Measurements from ENCODE around the gene OSBPL10.

Gene OSBPL10

DNA sequence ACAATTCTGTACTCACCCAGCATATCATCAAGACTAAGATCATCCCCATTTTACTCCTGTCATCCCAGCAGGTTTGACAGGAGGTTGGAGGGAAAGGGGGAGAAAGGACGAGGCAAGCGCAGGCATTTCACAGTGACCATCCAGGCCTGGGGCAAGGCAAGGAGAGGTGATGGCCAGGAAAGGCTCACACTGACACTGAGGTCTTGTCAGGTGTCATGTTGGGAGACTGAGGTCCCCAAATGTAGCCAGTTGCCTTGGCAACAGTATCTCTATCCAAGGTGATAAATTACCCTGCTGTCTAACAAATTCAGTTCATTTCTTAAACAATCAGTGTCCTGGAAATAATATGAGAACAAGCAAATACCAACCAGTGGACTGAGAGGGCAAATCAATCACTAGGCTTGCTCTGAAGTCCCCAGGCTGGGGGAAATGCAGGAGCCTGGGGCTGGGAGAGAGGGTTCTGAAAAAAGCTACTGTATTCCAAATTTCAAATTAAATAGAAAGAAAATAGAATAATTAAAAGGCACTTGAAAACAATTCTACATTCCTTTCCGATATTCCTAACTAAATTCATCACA is 172.8 kb downstream of the OSBPL10 start:
- DNase-seq, result no peak
- H3K4me1 ChIP-seq, result peaks cover 0 to 6% (median under 1%) of the 10 kb centered on the region in 4 donors
- no peak overlapping the region for H3K4me3 ChIP-seq
- no peak overlapping the region for H3K27ac ChIP-seq
- TF ChIP-seq, protein P1, sequence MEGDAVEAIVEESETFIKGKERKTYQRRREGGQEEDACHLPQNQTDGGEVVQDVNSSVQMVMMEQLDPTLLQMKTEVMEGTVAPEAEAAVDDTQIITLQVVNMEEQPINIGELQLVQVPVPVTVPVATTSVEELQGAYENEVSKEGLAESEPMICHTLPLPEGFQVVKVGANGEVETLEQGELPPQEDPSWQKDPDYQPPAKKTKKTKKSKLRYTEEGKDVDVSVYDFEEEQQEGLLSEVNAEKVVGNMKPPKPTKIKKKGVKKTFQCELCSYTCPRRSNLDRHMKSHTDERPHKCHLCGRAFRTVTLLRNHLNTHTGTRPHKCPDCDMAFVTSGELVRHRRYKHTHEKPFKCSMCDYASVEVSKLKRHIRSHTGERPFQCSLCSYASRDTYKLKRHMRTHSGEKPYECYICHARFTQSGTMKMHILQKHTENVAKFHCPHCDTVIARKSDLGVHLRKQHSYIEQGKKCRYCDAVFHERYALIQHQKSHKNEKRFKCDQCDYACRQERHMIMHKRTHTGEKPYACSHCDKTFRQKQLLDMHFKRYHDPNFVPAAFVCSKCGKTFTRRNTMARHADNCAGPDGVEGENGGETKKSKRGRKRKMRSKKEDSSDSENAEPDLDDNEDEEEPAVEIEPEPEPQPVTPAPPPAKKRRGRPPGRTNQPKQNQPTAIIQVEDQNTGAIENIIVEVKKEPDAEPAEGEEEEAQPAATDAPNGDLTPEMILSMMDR (IDR thresholded peaks at IDR 0.05), result no peak
- H3K27me3 ChIP-seq, result no peaks in the 10 kb centered on the region
- H3K9me3 ChIP-seq, result no peaks in the 10 kb centered on the region
- no peaks in the 10 kb centered on the region for H3K36me3 ChIP-seq
- intact Hi-C loops (cut with DNase I; ENCODE audit: low total_unique reads), result no loop called here

- Histone ChIP-seq H3K4me1 (no peaks in the 10 kb centered on the region), H3K27me3 (no peaks in the 10 kb centered on the region), H3K36me3 (no peaks in the 10 kb centered on the region), H3K27ac (no peak overlapping the region), H3K9me3 (no peaks in the 10 kb centered on the region), H3K4me3 (no peak overlapping the region)
- DNase-seq, result no peak
- TF ChIP-seq, protein P1 (IDR thresholded peaks at IDR 0.05), result no peak
- intact Hi-C loops (cut with DNase I; ENCODE audit: low total_unique reads), result no loop called here
These were observed 176.6 kb downstream of the OSBPL10 start for GRCh38 chr3:31804251-31805051.

- no peaks in the 10 kb centered on the region for H3K4me1 ChIP-seq
- H3K27ac ChIP-seq, result no peak overlapping the region
- DNase-seq, result no peak
- no peaks in the 10 kb centered on the region for H3K27me3 ChIP-seq
- no peaks in the 10 kb centered on the region for H3K36me3 ChIP-seq
- TF ChIP-seq, protein P1 (IDR thresholded peaks at IDR 0.05), result no peak
- H3K4me3 ChIP-seq, result no peak overlapping the region
- intact Hi-C loops (cut with DNase I; ENCODE audit: low total_unique reads), result no loop called here
- no peaks in the 10 kb centered on the region for H3K9me3 ChIP-seq
These were observed 177.9 kb downstream of the OSBPL10 start for GRCh38 chr3:31802981-31803740.

GRCh38 chr3:31800436-31800835 is 180.6 kb downstream of the OSBPL10 start:
- TF ChIP-seq, protein P1 (IDR thresholded peaks at IDR 0.05), result no peak
- DNase-seq, result no peak
- Histone ChIP-seq H3K27ac (no peak overlapping the region), H3K36me3 (no peaks in the 10 kb centered on the region), H3K27me3 (no peaks in the 10 kb centered on the region), H3K4me3 (no peak overlapping the region), H3K4me1 (no peaks in the 10 kb centered on the region), H3K9me3 (no peaks in the 10 kb centered on the region)
- intact Hi-C loops (cut with DNase I; ENCODE audit: low total_unique reads), result no loop called here

GRCh38 chr3:31798840-31799239 is 182.2 kb downstream of the OSBPL10 start:
- H3K27ac ChIP-seq, result no peak overlapping the region
- no peaks in the 10 kb centered on the region for H3K36me3 ChIP-seq
- intact Hi-C loops (cut with DNase I; ENCODE audit: low total_unique reads), result no loop called here
- TF ChIP-seq, protein P1 (IDR thresholded peaks at IDR 0.05), result no peak
- no peaks in the 10 kb centered on the region for H3K4me1 ChIP-seq
- H3K9me3 ChIP-seq, result no peaks in the 10 kb centered on the region
- no peak overlapping the region for H3K4me3 ChIP-seq
- no peaks in the 10 kb centered on the region for H3K27me3 ChIP-seq
- DNase-seq, result no peak

Data from tibial artery (tissue), 4 donors.